Measurements from ENCODE around the gene PDIA5.

- no peak for TF ChIP-seq YY1 (IDR thresholded peaks at IDR 0.05; ENCODE audit: insufficient read depth, insufficient read length)
- TF ChIP-seq SUZ12 (IDR thresholded peaks at IDR 0.05; ENCODE audit: extremely low read depth, insufficient read depth, insufficient read length) = no peak
- no peak for TF ChIP-seq ZNF274 (IDR thresholded peaks at IDR 0.05; ENCODE audit: low read depth, low read length)
Observed at GRCh38 chr3:123134671-123135070, 67.8 kb downstream of the PDIA5 start.
